HG02610 (cell line): ENCODE results near the gene KIAA0513.

ENCODE experiments used
- ATAC-seq: cut with Tn5 transposase; IDR thresholded peaks from one replicate; pipeline ENCODE4 v1.9.1; 2021; ENCODE audit warnings: mild to moderate bottlenecking, moderate library complexity; ENCODE audit not compliant: unreplicated experiment

Gene KIAA0513

GRCh38 chr16:85084841-85085510, 57.4 kb downstream of the KIAA0513 start:
- no peak for ATAC-seq

- no peak for ATAC-seq
Measured at GRCh38 chr16:85085721-85086120, 58.1 kb downstream of the KIAA0513 start.

- ATAC-seq, result no peak
Measured at GRCh38 chr16:85086347-85087291, 59.0 kb downstream of the KIAA0513 start.

GRCh38 chr16:85087899-85088569, 60.4 kb downstream of the KIAA0513 start:
- ATAC-seq, result no peak

- no peak for ATAC-seq
Measured at GRCh38 chr16:85088570-85089199, 61.1 kb downstream of the KIAA0513 start.

- no peak for ATAC-seq
Measured at GRCh38 chr16:85089525-85089924, 61.9 kb downstream of the KIAA0513 start.

GRCh38 chr16:85090181-85090580, 62.6 kb downstream of the KIAA0513 start:
- no peak for ATAC-seq

- ATAC-seq, result no peak
Measured at GRCh38 chr16:85090873-85091521, 63.4 kb downstream of the KIAA0513 start.

GRCh38 chr16:85091522-85091910, 63.9 kb downstream of the KIAA0513 start:
- no peak for ATAC-seq

- ATAC-seq, result no peak
Measured at GRCh38 chr16:85092309-85092708, 64.7 kb downstream of the KIAA0513 start.

- ATAC-seq, result no peak
Measured at GRCh38 chr16:85092851-85093250, 65.3 kb downstream of the KIAA0513 start.

GRCh38 chr16:85093705-85094104, 66.1 kb downstream of the KIAA0513 start:
- no peak for ATAC-seq

GRCh38 chr16:85094176-85094805, 66.7 kb downstream of the KIAA0513 start:
- ATAC-seq, result no peak

GRCh38 chr16:85094812-85095211, 67.2 kb downstream of the KIAA0513 start:
- ATAC-seq, result no peak

- ATAC-seq, result no peak
Measured at GRCh38 chr16:85096921-85097320, 69.3 kb downstream of the KIAA0513 start.

- ATAC-seq, result no peak
Measured at GRCh38 chr16:85098565-85098964, 71.0 kb downstream of the KIAA0513 start.

GRCh38 chr16:85100265-85100664, 72.7 kb downstream of the KIAA0513 start:
- no peak for ATAC-seq

- no peak for ATAC-seq
Measured at GRCh38 chr16:85101956-85102630, 74.5 kb downstream of the KIAA0513 start.
